Neural crest cell (in vitro differentiated cells): Measurements from ENCODE around the gene C1orf159. TPM values are rescaled to one million over a fixed set of nuclear protein-coding genes. Genes with fewer than 3 reads are reported as not detected.

Experiments
- DNase-seq: peaks from one replicate; pipeline ENCODE4 v3.0.0; 2021; ENCODE audit warnings: low read depth, mixed read lengths, low spot score
- H3K27ac Mint-ChIP-seq: one replicate; pipeline ENCODE4 v1.8.0; 2021; ENCODE audit warnings: mild to moderate bottlenecking, mixed read lengths; ENCODE audit not compliant: unreplicated experiment
- H3K27me3 Mint-ChIP-seq: 2 replicates; pipeline ENCODE4 v1.8.0; 2021; ENCODE audit warnings: low read depth, mild to moderate bottlenecking, mixed read lengths
- H3K36me3 Mint-ChIP-seq: 2 replicates; pipeline ENCODE4 v1.8.0; 2021; ENCODE audit warnings: low read depth, mild to moderate bottlenecking, mixed read lengths
- H3K4me1 Mint-ChIP-seq: 2 replicates; pipeline ENCODE4 v1.8.0; 2021; ENCODE audit warnings: mixed read lengths
- H3K4me3 Mint-ChIP-seq: one replicate; pipeline ENCODE4 v1.8.0; 2021; ENCODE audit warnings: mild to moderate bottlenecking, mixed read lengths
- H3K9me3 Mint-ChIP-seq: 2 replicates; pipeline ENCODE4 v1.8.0; 2021; ENCODE audit warnings: mixed read lengths
- total RNA-seq: library from RNA; stranded (reverse); gene quantifications from 2 replicates; pipeline ENCODE4 v1.2.1, GENCODE V29; 2021
- TF ChIP-seq, protein P1 (sequence below): fragments of 200-600 bp; sonication (generic); conservative IDR thresholded peaks from 2 replicates; pipeline ENCODE4 v1.5.0; 2021; ENCODE audit warnings: antibody characterized with exemption, mild to moderate bottlenecking

Gene C1orf159
- total RNA-seq, 1 donor from 2014 or later: 26.1 TPM

DNA sequence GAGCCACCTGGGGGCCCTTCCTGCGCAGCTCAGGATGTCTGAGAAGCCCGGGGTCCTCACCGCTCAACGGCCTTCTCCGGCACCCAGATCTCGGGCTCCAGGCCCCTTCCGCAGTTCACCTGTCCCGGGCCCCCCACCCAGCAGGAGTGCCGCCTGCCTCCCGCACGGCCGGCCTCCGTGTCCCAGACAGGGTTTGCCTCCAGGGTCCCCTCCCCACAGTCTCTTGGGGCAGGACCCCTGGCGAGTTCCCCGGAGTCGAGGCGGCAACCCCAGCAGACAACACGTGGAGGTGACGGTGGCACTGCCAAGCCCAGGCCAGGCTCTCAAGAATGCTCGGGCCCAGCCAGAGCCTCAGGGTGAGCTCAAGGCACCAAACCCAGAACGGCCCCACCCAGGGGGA lies 35.4 kb upstream of the C1orf159 start:
- peaks cover 18% of the 10 kb centered on the region for H3K9me3 Mint-ChIP-seq
- peaks cover 5% of the 10 kb centered on the region for H3K27me3 Mint-ChIP-seq
- H3K4me1 Mint-ChIP-seq: peaks cover 6% of the 10 kb centered on the region
- H3K36me3 Mint-ChIP-seq: peaks cover 7% of the 10 kb centered on the region
- H3K27ac Mint-ChIP-seq: no peak overlapping the region
- DNase-seq: no peak
- H3K4me3 Mint-ChIP-seq: no peak overlapping the region
- TF ChIP-seq, protein P1, sequence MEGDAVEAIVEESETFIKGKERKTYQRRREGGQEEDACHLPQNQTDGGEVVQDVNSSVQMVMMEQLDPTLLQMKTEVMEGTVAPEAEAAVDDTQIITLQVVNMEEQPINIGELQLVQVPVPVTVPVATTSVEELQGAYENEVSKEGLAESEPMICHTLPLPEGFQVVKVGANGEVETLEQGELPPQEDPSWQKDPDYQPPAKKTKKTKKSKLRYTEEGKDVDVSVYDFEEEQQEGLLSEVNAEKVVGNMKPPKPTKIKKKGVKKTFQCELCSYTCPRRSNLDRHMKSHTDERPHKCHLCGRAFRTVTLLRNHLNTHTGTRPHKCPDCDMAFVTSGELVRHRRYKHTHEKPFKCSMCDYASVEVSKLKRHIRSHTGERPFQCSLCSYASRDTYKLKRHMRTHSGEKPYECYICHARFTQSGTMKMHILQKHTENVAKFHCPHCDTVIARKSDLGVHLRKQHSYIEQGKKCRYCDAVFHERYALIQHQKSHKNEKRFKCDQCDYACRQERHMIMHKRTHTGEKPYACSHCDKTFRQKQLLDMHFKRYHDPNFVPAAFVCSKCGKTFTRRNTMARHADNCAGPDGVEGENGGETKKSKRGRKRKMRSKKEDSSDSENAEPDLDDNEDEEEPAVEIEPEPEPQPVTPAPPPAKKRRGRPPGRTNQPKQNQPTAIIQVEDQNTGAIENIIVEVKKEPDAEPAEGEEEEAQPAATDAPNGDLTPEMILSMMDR: no peak

GRCh38 chr1:1150100-1150499 lies 34.2 kb upstream of the C1orf159 start:
- Mint-ChIP-seq H3K36me3 (peaks cover 7% of the 10 kb centered on the region), H3K27ac (no peak overlapping the region), H3K27me3 (peaks cover 5% of the 10 kb centered on the region), H3K4me1 (peaks cover 6% of the 10 kb centered on the region), H3K9me3 (peaks cover 15% of the 10 kb centered on the region), H3K4me3 (no peak overlapping the region)
- DNase-seq: no peak
- TF ChIP-seq, protein P1: no peak

GRCh38 chr1:1149416-1149815 lies 33.5 kb upstream of the C1orf159 start:
- TF ChIP-seq, protein P1: no peak
- Mint-ChIP-seq H3K27ac (no peak overlapping the region), H3K27me3 (peaks cover 5% of the 10 kb centered on the region), H3K4me1 (peaks cover 6% of the 10 kb centered on the region), H3K4me3 (no peak overlapping the region), H3K36me3 (peaks cover 7% of the 10 kb centered on the region), H3K9me3 (peaks cover 15% of the 10 kb centered on the region)
- DNase-seq: no peak

GRCh38 chr1:1148569-1148968 lies 32.7 kb upstream of the C1orf159 start:
- peaks cover 7% of the 10 kb centered on the region for H3K36me3 Mint-ChIP-seq
- peaks cover 11% of the 10 kb centered on the region for H3K9me3 Mint-ChIP-seq
- DNase-seq: no peak
- peaks cover 6% of the 10 kb centered on the region for H3K4me1 Mint-ChIP-seq
- peaks cover 5% of the 10 kb centered on the region for H3K27me3 Mint-ChIP-seq
- no peak overlapping the region for H3K27ac Mint-ChIP-seq
- H3K4me3 Mint-ChIP-seq: no peak overlapping the region
- TF ChIP-seq, protein P1: no peak

GRCh38 chr1:1148061-1148460 lies 32.2 kb upstream of the C1orf159 start:
- peaks cover 5% of the 10 kb centered on the region for H3K36me3 Mint-ChIP-seq
- peaks cover 8% of the 10 kb centered on the region for H3K9me3 Mint-ChIP-seq
- no peak for DNase-seq
- peaks cover 6% of the 10 kb centered on the region for H3K4me1 Mint-ChIP-seq
- TF ChIP-seq, protein P1: no peak
- H3K27me3 Mint-ChIP-seq: peaks cover 5% of the 10 kb centered on the region
- H3K27ac Mint-ChIP-seq: no peak overlapping the region
- no peak overlapping the region for H3K4me3 Mint-ChIP-seq

DNA sequence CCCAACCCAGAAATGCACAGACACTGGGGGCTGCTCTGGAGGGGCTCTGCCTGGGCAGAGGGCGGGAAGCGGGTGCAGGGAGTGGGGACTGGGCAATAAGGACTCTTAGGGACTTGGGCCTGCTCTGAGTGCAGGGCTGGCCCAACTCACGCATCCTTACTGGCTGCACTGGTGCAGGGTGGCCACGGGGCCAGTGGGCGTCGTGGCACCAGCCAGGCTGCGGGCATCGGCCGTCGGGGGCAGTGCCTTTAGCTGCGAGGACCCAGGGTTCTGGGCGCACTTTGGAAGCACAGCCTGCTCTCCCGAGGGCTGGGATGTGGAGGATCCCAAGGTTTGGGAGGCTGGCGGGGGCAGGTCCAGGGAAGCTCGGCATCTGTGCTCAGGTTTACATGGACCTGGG lies 30.7 kb upstream of the C1orf159 start:
- no peak for DNase-seq
- H3K27me3 Mint-ChIP-seq: no peaks in the 10 kb centered on the region
- TF ChIP-seq, protein P1: no peak
- no peaks in the 10 kb centered on the region for H3K4me1 Mint-ChIP-seq
- no peak overlapping the region for H3K4me3 Mint-ChIP-seq
- H3K9me3 Mint-ChIP-seq: no peaks in the 10 kb centered on the region
- H3K27ac Mint-ChIP-seq: no peak overlapping the region
- no peaks in the 10 kb centered on the region for H3K36me3 Mint-ChIP-seq
